ENCODE data around the gene JSRP1.

The JSRP1 gene

DNA sequence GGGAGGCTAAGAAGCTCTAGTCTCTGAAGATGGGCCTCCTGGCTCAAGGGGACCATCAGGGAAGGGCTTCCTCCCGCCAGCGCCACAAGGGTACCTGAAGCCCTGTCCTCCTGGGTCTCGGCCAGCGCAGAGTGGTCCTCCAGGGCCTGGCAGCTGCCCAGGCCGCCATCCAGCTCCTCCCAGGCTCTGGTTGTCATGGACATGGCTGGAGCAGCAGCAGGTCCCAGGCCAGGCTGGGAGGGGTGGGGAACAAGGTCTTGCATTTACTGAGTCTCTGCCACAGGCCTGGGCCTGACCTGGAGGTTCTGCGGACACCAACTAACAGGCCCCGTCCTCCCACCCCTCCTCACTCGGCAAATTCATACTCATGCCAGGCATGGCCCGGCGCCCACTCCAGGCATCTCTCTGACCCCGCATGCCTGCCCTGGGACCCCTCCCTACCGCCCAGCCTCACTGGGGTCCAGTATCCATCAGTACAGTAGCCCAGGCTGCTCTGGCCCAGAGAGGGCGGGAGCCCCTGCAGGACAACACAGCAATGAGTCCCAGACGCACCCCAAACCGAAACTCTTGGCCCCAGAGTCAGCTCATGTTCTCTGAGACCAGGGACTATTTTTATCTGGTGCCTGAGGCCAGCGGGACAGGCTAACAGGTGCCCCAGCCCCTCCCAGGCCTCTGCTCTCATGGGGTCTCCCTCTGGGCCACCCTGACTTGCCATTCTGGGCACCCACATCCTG lies 938 bp downstream of the JSRP1 start:
- CTCF ChIA-PET = interaction anchor here (1.0 to 4.7 kb wide), 7 partner anchors 10 to 99 kb away, joined by 3 to 22 read pairs (median 6); no protein-coding TSS in a partner anchor
- no peak for DNase-seq (ENCODE audit: low read depth, low spot score)
- TF ChIP-seq CTCF (IDR thresholded peaks at IDR 0.05; ENCODE audit: insufficient read depth, low read length, missing control alignments) = no peak
- no peak overlapping the region for H3K4me3 ChIP-seq (ENCODE audit: low read depth, low read length)
- POLR2A ChIA-PET = interaction anchor here (0.7 kb wide), 1 partner anchor 14 kb away, joined by 3 read pairs; no protein-coding TSS in a partner anchor

DNA sequence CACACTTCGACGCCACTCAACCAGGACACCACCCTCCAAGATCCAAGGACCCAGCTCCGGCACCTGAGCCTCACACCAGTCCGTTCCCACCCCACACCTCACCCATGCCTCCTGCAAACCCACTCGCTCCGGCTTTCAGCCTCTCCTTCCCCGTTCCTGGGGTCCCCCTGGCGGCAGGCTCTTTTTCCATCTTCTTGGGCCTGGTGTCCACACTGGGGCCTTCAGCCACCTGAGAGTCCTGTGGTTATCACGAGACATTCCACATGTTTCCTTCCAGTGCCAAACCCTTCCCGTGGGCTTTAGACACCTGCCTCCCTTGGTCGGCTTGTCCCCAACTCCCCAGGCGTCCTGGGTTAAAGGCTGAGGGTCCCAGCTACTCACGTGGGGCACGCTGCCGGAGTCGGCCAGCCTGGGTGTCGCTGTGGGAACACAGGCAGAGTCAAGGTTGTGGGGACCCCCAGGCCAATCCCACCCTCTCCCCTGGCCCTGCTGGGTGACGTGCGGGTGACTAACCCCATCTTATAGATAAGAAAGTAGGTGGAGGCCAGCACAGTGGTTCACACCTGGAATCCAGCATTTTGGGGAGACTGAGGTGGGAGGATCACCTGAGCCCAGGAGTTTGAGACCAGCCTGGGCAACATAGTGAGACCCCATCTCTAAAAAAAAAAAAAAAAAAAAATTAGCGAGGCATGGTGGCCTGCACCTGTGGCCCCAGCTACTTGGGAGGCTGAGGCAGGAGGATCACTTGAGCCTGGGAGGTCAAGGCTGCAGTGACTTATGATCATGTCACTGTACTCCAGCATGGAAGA lies 1.9 kb downstream of the JSRP1 start:
- no peak overlapping the region for H3K4me3 ChIP-seq (ENCODE audit: low read depth, low read length)
- CTCF ChIA-PET = interaction anchor here (0.9 to 4.7 kb wide), 11 partner anchors 8 to 99 kb away, joined by 3 to 22 read pairs (median 5); no protein-coding TSS in a partner anchor
- no peak for DNase-seq (ENCODE audit: low read depth, low spot score)
- POLR2A ChIA-PET = interaction anchor here (0.7 to 1.0 kb wide), 2 partner anchors 16 to 21 kb away, joined by 3 read pairs; no protein-coding TSS in a partner anchor
- TF ChIP-seq CTCF (IDR thresholded peaks at IDR 0.05; ENCODE audit: insufficient read depth, low read length, missing control alignments) = peak; percentile 57

DNA sequence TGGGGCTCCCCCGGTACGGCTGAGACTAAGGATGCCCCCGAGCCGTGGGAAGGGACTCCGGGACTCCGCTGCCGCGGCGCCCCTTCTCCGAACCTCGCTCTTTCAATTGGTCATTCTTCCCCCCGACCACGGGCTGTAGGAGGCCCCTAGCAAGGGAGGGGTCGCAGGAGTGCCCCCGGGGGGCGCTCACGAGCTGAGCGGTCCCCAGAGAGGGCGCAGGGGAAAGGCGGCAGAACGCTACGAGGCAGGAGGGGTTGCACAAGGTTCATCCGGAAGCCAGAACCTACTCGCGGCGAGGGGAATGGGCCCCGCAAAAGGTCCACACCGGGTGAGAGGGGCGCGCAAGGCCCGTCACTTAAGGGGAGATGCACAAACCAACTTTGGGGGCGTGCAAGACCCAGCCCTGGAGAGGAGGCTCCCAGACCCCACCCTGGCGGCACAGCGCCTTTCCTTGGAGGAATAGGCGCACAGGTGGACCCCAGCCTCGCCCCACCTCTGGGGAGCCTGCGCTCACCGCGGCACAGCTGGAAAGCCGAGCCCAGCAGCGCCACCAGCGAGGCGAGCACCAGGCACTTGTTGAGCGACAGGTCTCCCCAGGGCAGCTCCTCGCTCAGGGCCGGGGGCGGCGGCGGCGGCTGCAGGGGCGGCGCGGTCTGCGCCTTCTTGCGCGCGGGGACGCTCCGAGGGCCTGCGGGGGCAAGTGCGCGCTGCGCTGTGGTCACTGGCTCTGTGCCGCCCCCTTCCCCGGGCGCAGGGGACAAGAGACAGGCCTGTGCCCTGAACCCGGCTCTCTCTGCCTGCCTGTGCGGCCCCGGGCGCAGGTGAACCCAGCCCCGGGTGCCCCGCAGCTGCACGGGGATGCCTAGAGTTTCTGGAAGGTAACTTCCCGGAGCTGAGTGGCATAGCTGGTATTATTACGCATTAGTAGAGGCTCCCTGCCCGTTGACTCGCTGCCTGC lies 2.8 kb downstream of the JSRP1 start:
- DNase-seq (ENCODE audit: low read depth, low spot score) = no peak
- peak; percentile 11 for TF ChIP-seq CTCF (IDR thresholded peaks at IDR 0.05; ENCODE audit: insufficient read depth, low read length, missing control alignments)
- ChIA-PET POLR2A (interaction anchor here (1.0 kb wide), 1 partner anchor 20 kb away, joined by 3 read pairs; no protein-coding TSS in a partner anchor), CTCF (interaction anchor here (0.9 to 4.7 kb wide), 11 partner anchors 8 to 98 kb away, joined by 3 to 22 read pairs (median 5); partner anchors contain the start of gene PLEKHJ1)
- no peak overlapping the region for H3K4me3 ChIP-seq (ENCODE audit: low read depth, low read length)

- ChIA-PET POLR2A (no interaction called here), CTCF (interaction anchor here (1.0 to 4.7 kb wide), 6 partner anchors 9 to 97 kb away, joined by 3 to 22 read pairs (median 6); partner anchors contain the start of gene PLEKHJ1)
- no peak for DNase-seq (ENCODE audit: low read depth, low spot score)
- H3K4me3 ChIP-seq (ENCODE audit: low read depth, low read length) = no peak overlapping the region
- no peak for TF ChIP-seq CTCF (IDR thresholded peaks at IDR 0.05; ENCODE audit: insufficient read depth, low read length, missing control alignments)
Measured at GRCh38 chr19:2252797-2253105, 3.5 kb downstream of the JSRP1 start.

- POLR2A ChIA-PET = no interaction called here
- TF ChIP-seq CTCF (IDR thresholded peaks at IDR 0.05; ENCODE audit: insufficient read depth, low read length, missing control alignments) = no peak
- H3K4me3 ChIP-seq (ENCODE audit: low read depth, low read length) = no peak overlapping the region
- CTCF ChIA-PET = interaction anchor here (1.0 to 4.7 kb wide), 5 partner anchors 10 to 97 kb away, joined by 3 to 22 read pairs (median 7); no protein-coding TSS in a partner anchor
- DNase-seq (ENCODE audit: low read depth, low spot score) = no peak
Measured at GRCh38 chr19:2252055-2252796, 4.0 kb downstream of the JSRP1 start.
